Measurements from ENCODE around the gene TTF2.

- TF ChIP-seq CTCF (IDR thresholded peaks at IDR 0.05 in 4 of 5, conservative IDR thresholded peaks at IDR 0.05 in 1 of 5): no peak
- TF ChIP-seq POLR2A (IDR thresholded peaks at IDR 0.05): no peak
Measured at GRCh38 chr1:117084231-117084630, 24.1 kb downstream of the TTF2 start.
